Mesenchymal stem cell (in vitro differentiated cells and primary cell): Measurements from ENCODE around the gene CHST3.

Source experiments
- DNase-seq: peaks from one replicate; pipeline ENCODE4 v3.0.0-alpha.2; 2013
- H2AFZ ChIP-seq: one replicate; pipeline ENCODE4 v1.6.1; 2013; ENCODE audit warnings: low read depth, mild to moderate bottlenecking, control low read depth, inconsistent platforms, low read length, moderate library complexity
- H2AK5ac ChIP-seq: 2 replicates; pipeline ENCODE4 v1.6.1; 2013; ENCODE audit warnings: low read length, moderate library complexity, mild to moderate bottlenecking, inconsistent platforms; ENCODE audit not compliant: severe bottlenecking
- H2BK120ac ChIP-seq: one replicate; pipeline ENCODE4 v1.6.1; 2013; ENCODE audit warnings: low read depth, mild to moderate bottlenecking, inconsistent platforms, low read length, moderate library complexity
- H2BK12ac ChIP-seq, 2 experiments: one replicate each; pipeline ENCODE4 v1.6.1; 2013; ENCODE audit warnings: inconsistent platforms in 2 of 2, low read length in 2 of 2, mild to moderate bottlenecking in 2 of 2, moderate library complexity in 2 of 2, control low read depth in 1 of 2
- H2BK15ac ChIP-seq: one replicate; pipeline ENCODE4 v1.6.1; 2013; ENCODE audit warnings: mild to moderate bottlenecking, low read depth, inconsistent platforms; ENCODE audit not compliant: poor library complexity, severe bottlenecking
- H2BK5ac ChIP-seq: 2 replicates; pipeline ENCODE4 v1.6.1; 2013; ENCODE audit warnings: low read depth, mild to moderate bottlenecking, low read length, control low read depth, inconsistent platforms; ENCODE audit not compliant: poor library complexity, severe bottlenecking
- H3K14ac ChIP-seq, 2 experiments: one replicate each; pipeline ENCODE4 v1.6.1; 2013; ENCODE audit warnings: inconsistent platforms in 2 of 2, low read length in 2 of 2, control low read depth in 1 of 2, mild to moderate bottlenecking in 1 of 2, moderate library complexity in 1 of 2
- H3K18ac ChIP-seq, 2 experiments: one replicate each; pipeline ENCODE4 v1.6.1; 2013; ENCODE audit warnings: inconsistent platforms in 2 of 2, low read length in 2 of 2, control low read depth in 1 of 2, low read depth in 1 of 2, mild to moderate bottlenecking in 1 of 2
- H3K23ac ChIP-seq, 2 experiments: one replicate each; pipeline ENCODE4 v1.6.1; 2013; ENCODE audit warnings: inconsistent platforms in 2 of 2, low read length in 2 of 2, mild to moderate bottlenecking in 2 of 2, moderate library complexity in 2 of 2, control low read depth in 1 of 2
- H3K27ac ChIP-seq: 2 replicates; pipeline ENCODE4 v1.5.1; 2013; ENCODE audit warnings: mild to moderate bottlenecking, moderate library complexity, low read length, control low read depth, inconsistent platforms; ENCODE audit not compliant: poor library complexity, severe bottlenecking
- H3K27me3 ChIP-seq, 2 experiments: 2 replicates each; pipeline versions ENCODE4 v1.6.1 to v1.7.0; 2013; ENCODE audit warnings: low read length in 2 of 2, mild to moderate bottlenecking in 2 of 2, moderate library complexity in 2 of 2, control low read depth in 1 of 2, inconsistent platforms in 1 of 2; ENCODE audit not compliant: control insufficient read depth in 1 of 2, insufficient read depth in 1 of 2
- H3K36me3 ChIP-seq, 2 experiments: 2 replicates each; pipeline versions ENCODE4 v1.6.1 to v1.7.0; 2013; ENCODE audit warnings: low read length in 2 of 2, control low read depth in 1 of 2, inconsistent platforms in 1 of 2, low read depth in 1 of 2, mild to moderate bottlenecking in 1 of 2; ENCODE audit not compliant: insufficient read depth in 2 of 2, control insufficient read depth in 1 of 2
- H3K4ac ChIP-seq, 2 experiments: one replicate each; pipeline ENCODE4 v1.6.1; 2013; ENCODE audit warnings: inconsistent platforms in 2 of 2, low read length in 2 of 2, mild to moderate bottlenecking in 2 of 2, moderate library complexity in 2 of 2, control low read depth in 1 of 2, low read depth in 1 of 2
- H3K4me1 ChIP-seq: 2 replicates; pipeline ENCODE4 v1.6.1; 2013; ENCODE audit warnings: low read depth, low read length, control low read depth; ENCODE audit not compliant: control insufficient read depth, insufficient read depth
- H3K4me2 ChIP-seq: 2 replicates; pipeline ENCODE4 v1.6.1; 2013; ENCODE audit warnings: low read length, mild to moderate bottlenecking, inconsistent platforms; ENCODE audit not compliant: poor library complexity, severe bottlenecking
- H3K4me3 ChIP-seq, 2 experiments: 2 replicates each; pipeline versions ENCODE4 v1.5.1 to v1.7.0; 2013; ENCODE audit warnings: low read length in 2 of 2, mild to moderate bottlenecking in 2 of 2, control low read depth in 1 of 2, low read depth in 1 of 2; ENCODE audit not compliant: insufficient read depth in 1 of 2
- H3K79me1 ChIP-seq: replicated peaks from 2 replicates; pipeline ENCODE4 v1.6.1; 2013; ENCODE audit warnings: mild to moderate bottlenecking, control low read depth, low read length, inconsistent platforms; ENCODE audit not compliant: poor library complexity, severe bottlenecking
- H3K9ac ChIP-seq: 2 replicates; pipeline ENCODE4 v1.7.0; 2013; ENCODE audit warnings: mild to moderate bottlenecking, low read length, moderate library complexity
- H3K9me3 ChIP-seq: 2 replicates; pipeline ENCODE4 v1.7.0; 2013; ENCODE audit warnings: mild to moderate bottlenecking, low read length; ENCODE audit not compliant: control insufficient read depth
- H4K8ac ChIP-seq: one replicate; pipeline ENCODE4 v1.6.1; 2013; ENCODE audit warnings: inconsistent platforms, mild to moderate bottlenecking, low read length, moderate library complexity
- H4K91ac ChIP-seq: one replicate; pipeline ENCODE4 v1.6.1; 2013; ENCODE audit warnings: mild to moderate bottlenecking, low read length, inconsistent platforms
- WGBS: methylation state at CpG from one replicate; pipeline ENCODE4 v1.1.7; 2013; ENCODE audit warnings: mixed read lengths; 5-methylcytosine and 5-hydroxymethylcytosine counted together

Gene CHST3

GRCh38 chr10:71941318-71941717 lies 22.9 kb upstream of the CHST3 start:
- 94% methylated on average over 6 of the region's 8 CpGs for WGBS
- no peak for DNase-seq
- Histone ChIP-seq H3K23ac (no peak overlapping the region), H3K79me1 (no peaks in the 10 kb centered on the region), H3K4me2 (no peak overlapping the region), H3K4me1 (no peaks in the 10 kb centered on the region), H2AK5ac (no peak overlapping the region), H2BK120ac (no peak overlapping the region), H3K9me3 (peaks cover 19% of the 10 kb centered on the region), H3K4ac (no peak overlapping the region), H2AFZ (no peak overlapping the region), H3K4me3 (no peak overlapping the region), H3K27me3 (no peaks in the 10 kb centered on the region), H3K14ac (no peak overlapping the region), H4K8ac (no peak overlapping the region), H3K27ac (no peak overlapping the region), H2BK15ac (no peak overlapping the region), H3K9ac (no peak overlapping the region), H3K18ac (no peak overlapping the region), H4K91ac (no peak overlapping the region), H3K36me3 (no peaks in the 10 kb centered on the region), H2BK5ac (no peak overlapping the region), H2BK12ac (no peak overlapping the region)

DNA sequence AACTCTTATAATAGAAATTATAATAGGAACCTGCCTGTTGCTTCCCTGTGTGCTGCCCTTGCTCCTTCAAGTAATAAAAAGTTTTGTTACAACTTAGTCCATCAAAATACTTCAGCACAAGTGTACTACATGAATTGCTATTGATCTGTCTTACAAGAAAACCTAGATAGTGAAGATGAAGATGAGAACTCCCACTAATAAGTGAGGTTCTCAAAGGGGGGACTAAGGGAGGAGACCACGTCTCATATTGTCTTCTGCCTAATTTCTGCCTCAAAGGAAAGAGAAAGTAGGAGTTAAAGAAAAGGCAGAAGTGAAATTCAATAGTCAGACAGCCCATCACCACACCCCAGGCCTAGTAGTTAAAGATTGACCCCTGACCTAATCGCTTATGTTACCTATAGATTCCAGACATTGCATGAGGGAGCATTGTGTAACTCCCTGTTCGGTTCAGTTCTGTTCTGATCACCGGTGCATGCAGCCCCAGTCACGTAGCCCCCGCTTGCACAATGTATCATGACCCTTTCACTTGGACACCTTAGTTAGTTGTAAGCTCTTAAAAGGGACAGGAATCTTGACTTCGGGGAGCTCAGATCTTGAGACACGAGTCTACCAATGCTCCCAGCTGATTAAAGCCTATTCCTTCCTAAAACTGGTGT lies 18.2 kb upstream of the CHST3 start:
- Histone ChIP-seq H3K27ac (no peak overlapping the region), H4K91ac (no peak overlapping the region), H2BK12ac (no peak overlapping the region), H2BK15ac (no peak overlapping the region), H3K4ac (no peak overlapping the region), H3K4me1 (no peaks in the 10 kb centered on the region), H3K23ac (no peak overlapping the region), H3K27me3 (peaks cover 16 to 18% of the 10 kb centered on the region in 2 experiments), H3K36me3 (no peaks in the 10 kb centered on the region), H2AFZ (no peak overlapping the region), H3K14ac (no peak overlapping the region), H3K9me3 (peaks cover 30% of the 10 kb centered on the region), H2BK120ac (no peak overlapping the region), H4K8ac (no peak overlapping the region), H2BK5ac (no peak overlapping the region), H3K9ac (no peak overlapping the region), H2AK5ac (no peak overlapping the region), H3K79me1 (no peaks in the 10 kb centered on the region), H3K18ac (no peak overlapping the region), H3K4me3 (no peak overlapping the region), H3K4me2 (no peak overlapping the region)
- 92% methylated on average over 8 of the region's 8 CpGs for WGBS
- DNase-seq = no peak

GRCh38 chr10:71946700-71947099 lies 17.5 kb upstream of the CHST3 start:
- WGBS = 83% methylated on average over 3 of the region's 3 CpGs

DNA sequence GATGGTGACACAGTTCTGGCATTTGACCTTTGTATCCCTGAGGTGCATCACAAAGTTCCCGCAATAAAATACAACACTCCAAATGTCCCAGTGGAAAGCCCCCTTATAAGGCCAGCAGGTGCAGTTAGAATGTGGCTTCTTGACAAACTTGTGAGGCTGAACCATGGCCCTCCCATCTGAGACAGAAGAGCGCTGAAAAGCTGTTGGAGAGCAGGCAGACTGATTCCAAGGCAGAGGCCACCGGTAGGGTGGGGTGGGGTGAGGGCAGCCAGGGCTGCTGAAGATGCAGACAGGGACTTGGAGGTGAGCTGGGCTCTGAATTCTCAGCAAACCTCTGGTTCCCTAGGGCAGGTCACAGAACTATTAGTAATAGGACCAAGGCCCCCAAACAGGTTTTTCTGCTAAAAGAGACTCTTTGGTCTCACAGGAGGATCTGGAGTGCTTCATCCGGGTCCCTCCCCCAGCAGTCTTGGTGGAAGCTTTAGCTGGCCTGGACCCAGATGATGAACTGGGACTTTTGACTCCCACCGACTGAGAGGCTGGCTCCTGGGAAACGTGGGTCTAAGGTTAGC lies 15.6 kb upstream of the CHST3 start:
- Histone ChIP-seq H3K4me2 (no peak overlapping the region), H3K79me1 (no peaks in the 10 kb centered on the region), H2BK5ac (no peak overlapping the region), H3K36me3 (no peaks in the 10 kb centered on the region), H2BK12ac (no peak overlapping the region), H3K4me3 (no peak overlapping the region), H3K4ac (no peak overlapping the region), H2AK5ac (no peak overlapping the region), H3K9ac (no peak overlapping the region), H2BK15ac (no peak overlapping the region), H3K9me3 (peaks cover 30% of the 10 kb centered on the region), H3K4me1 (no peaks in the 10 kb centered on the region), H2AFZ (no peak overlapping the region), H3K14ac (no peak overlapping the region), H4K8ac (no peak overlapping the region), H3K23ac (no peak overlapping the region), H3K27me3 (peaks cover 20 to 40% of the 10 kb centered on the region in 2 experiments), H3K27ac (no peak overlapping the region), H2BK120ac (no peak overlapping the region), H4K91ac (no peak overlapping the region), H3K18ac (no peak overlapping the region)
- no peak for DNase-seq
- 64% methylated on average over 6 of the region's 6 CpGs for WGBS

More at GRCh38 chr10:71946700-71947099, 17.5 kb upstream of the CHST3 start:
- Histone ChIP-seq H3K4me2 (no peak overlapping the region), H3K9me3 (peaks cover 30% of the 10 kb centered on the region), H2BK120ac (no peak overlapping the region), H3K14ac (no peak overlapping the region), H3K27ac (no peak overlapping the region), H3K18ac (no peak overlapping the region), H2BK15ac (no peak overlapping the region), H2AFZ (no peak overlapping the region), H3K4ac (no peak overlapping the region), H3K23ac (no peak overlapping the region), H2AK5ac (no peak overlapping the region), H3K79me1 (no peaks in the 10 kb centered on the region), H4K91ac (no peak overlapping the region), H2BK5ac (no peak overlapping the region), H2BK12ac (no peak overlapping the region), H3K4me3 (no peak overlapping the region), H3K27me3 (peaks cover 20 to 24% of the 10 kb centered on the region in 2 experiments), H3K36me3 (no peaks in the 10 kb centered on the region), H4K8ac (no peak overlapping the region), H3K9ac (no peak overlapping the region), H3K4me1 (no peaks in the 10 kb centered on the region)
- DNase-seq = no peak
